GM13977 (cell line): ENCODE data around the gene ZNF569.
"Not testable (repeated sequence)": the region's sequence is repeated elsewhere in the genome, so short reads cannot be mapped to it uniquely, and the experiment has no call there.

Experiments
- DNase-seq: peaks from one replicate; pipeline ENCODE4 v3.0.0; 2012; ENCODE audit warnings: low spot score
- CTCF ChIP-seq: IDR thresholded peaks from 2 replicates; pipeline ENCODE4 v1.5.1; 2012; ENCODE audit warnings: mild to moderate bottlenecking, control low read depth; ENCODE audit not compliant: insufficient read depth; ENCODE audit errors: extremely low read depth, missing control alignments
- in situ Hi-C: fragments of 300-500 bp; cut with MboI; formaldehyde crosslinking; loops from one replicate; pipeline ENCODE4 v1.12.0; 2022; ENCODE audit warnings: low sequenced_read_pairs, low pct_unique_long_range_greater_than_20kb, mixed read lengths, inconsistent platforms; ENCODE audit not compliant: unreplicated experiment

The ZNF569 gene

DNA sequence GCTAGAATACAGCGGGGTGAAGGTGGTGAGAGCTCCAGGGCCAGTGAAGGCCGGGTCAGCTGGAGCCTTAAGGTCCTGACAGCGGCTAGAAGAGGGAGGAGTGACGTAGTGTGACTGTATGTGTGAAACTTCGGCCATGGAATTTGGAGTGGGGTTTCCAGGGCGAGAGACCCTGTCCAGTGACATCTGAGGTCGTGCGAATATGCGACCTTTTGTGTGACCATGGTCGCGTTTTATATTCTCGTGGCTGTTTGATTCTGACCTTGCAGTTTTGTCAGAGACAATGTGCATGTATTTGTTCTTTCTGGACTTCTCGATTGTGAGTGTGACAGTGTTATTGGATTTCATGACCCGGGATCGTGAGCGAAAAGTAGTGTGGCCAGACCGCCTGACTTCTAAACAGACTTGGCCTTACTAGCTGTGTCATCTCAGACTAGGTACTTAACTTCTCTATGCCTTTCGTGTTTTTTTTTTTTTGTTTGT lies 405 bp upstream of the ZNF569 start:
- TF ChIP-seq CTCF, result no peak
- in situ Hi-C loops, result no loop called here
- no peak for DNase-seq

- DNase-seq, result no peak
- in situ Hi-C loops, result no loop called here
- TF ChIP-seq CTCF, result no peak
Observed at GRCh38 chr19:37466277-37466797, 907 bp downstream of the ZNF569 start.

- in situ Hi-C loops, result no loop called here
- DNase-seq, result no peak
- TF ChIP-seq CTCF, result no peak
Observed at GRCh38 chr19:37452500-37453245, 14.6 kb downstream of the ZNF569 start.

DNA sequence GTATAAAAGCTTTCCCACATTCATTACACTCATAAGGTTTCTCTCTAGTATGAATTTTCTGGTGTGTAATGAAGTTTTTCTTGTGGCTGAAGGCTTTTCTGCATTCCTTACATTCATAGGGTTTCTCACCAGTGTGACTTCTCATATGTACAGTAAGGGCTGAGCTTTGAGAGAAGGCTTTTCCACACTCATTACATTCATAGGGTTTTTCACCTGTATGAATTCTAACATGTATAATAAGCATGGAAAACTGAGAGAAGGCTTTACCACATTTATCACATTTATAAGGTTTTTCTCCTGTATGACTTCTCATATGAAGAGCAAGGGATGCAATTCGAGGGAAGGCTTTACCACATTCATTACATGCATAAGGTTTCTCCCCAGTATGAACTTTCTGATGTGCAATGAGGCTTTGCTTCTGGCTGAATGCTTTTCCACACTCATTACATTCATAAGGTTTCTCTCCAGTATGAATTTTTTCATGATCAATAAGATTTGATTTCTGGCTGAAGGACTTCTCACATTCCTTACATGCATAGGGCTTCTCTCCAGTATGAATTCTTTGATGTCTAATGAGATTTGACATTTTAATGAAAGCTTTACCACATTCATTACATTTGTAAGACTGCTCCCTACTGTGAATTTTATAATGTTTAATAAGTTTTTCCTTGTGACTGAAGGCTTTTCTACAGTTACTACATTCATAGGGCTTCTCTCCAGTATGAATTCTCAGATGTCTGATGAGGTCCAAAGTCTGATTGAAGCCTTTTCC lies 53.7 kb downstream of the ZNF569 start:
- DNase-seq, result no peak
- no peak for TF ChIP-seq CTCF
- in situ Hi-C loops, result no loop called here

- no peak for TF ChIP-seq CTCF
- in situ Hi-C loops, result no loop called here
- no peak for DNase-seq
Observed at GRCh38 chr19:37412700-37413099, 54.5 kb downstream of the ZNF569 start.

DNA sequence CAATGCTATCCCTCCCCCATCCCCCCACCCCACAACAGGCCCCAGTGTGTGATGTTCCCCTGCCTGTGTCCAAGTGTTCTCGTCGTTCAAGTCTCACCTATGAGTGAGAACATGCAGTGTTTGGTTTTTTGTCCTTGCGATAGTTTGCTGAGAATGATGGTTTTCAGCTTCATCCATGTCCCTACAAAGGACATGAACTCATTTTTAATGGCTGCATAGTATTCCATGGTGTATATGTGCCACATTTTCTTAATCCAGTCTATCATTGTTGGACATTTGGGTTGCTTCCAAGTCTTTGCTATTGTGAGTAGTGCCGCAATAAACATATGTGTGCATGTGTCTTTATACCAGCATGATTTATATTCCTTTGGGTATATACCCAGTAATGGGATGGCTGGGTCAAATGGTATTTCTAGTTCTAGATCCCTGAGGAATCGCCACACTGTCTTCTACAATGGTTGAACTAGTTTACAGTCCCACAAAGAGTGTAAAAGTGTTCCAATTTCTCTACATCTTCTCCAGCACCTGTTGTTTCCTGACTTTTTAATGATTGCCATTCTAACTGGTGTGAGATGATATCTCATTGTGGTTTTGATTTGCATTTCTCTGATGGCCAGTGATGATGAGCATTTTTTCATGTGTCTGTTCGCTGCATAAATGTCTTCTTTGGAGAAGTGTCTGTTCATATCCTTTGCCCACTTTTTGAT lies 61.0 kb downstream of the ZNF569 start:
- in situ Hi-C loops, DNase-seq: not testable (repeated sequence)
